RPMI7951 (cell line): ENCODE results near the gene PSMD13. TPM values are rescaled to one million over a fixed set of nuclear protein-coding genes. Genes with fewer than 3 reads are reported as not detected.

Source experiments
- DNase-seq: peaks from one replicate; pipeline ENCODE4 v3.0.0-alpha.2; 2012; ENCODE audit warnings: low read depth
- total RNA-seq: library from RNA; depleted of rRNA; stranded (reverse); fragments of >200 nt; shearing (Covaris generic); gene quantifications from 2 replicates; pipeline ENCODE4 v1.2.3, GENCODE V29; 2014; rRNA removed

PSMD13 gene
- total RNA-seq, 1 experiment from 2014 or later: 136 TPM

GRCh38 chr11:298406-299065 lies 61.8 kb downstream of the PSMD13 start:
- DNase-seq: no peak

GRCh38 chr11:299081-299891 lies 62.5 kb downstream of the PSMD13 start, which contains the start of gene IFITM5:
Gene IFITM5, minus strand, starts transcription at chr11:299526. Its CDS starts 36 bp downstream, at chr11:299490.
- DNase-seq: no peak

- DNase-seq: no peak
These were observed 63.4 kb downstream of the PSMD13 start for GRCh38 chr11:299951-300735.

Other genes starting within 250 kb of the PSMD13 start
- not detected in 2 replicates for gene SCGB1C1, start 43.9 kb upstream of the PSMD13 start, total RNA-seq
- gene BET1L, start 29.6 kb upstream of the PSMD13 start, total RNA-seq: 9.6 and 10.3 TPM in 2 replicates
- 75.5 and 91.3 TPM in 2 replicates for gene RIC8A, start 29.3 kb upstream of the PSMD13 start, total RNA-seq
- gene SIRT3, start 634 bp upstream of the PSMD13 start, total RNA-seq: 7.0 and 7.6 TPM in 2 replicates
- gene NLRP6, start 41.4 kb downstream of the PSMD13 start, total RNA-seq: not detected in 2 replicates
- 1.3 and 1.6 TPM in 2 replicates for gene PGGHG, start 52.1 kb downstream of the PSMD13 start, total RNA-seq
- gene IFITM5, start 62.5 kb downstream of the PSMD13 start, total RNA-seq: not detected in 2 replicates
- gene IFITM2, start 70.8 kb downstream of the PSMD13 start, total RNA-seq: 28.0 and 30.6 TPM in 2 replicates
- 13.6 and 14.3 TPM in 2 replicates for gene IFITM1, start 77.1 kb downstream of the PSMD13 start, total RNA-seq
- 102 and 111 TPM in 2 replicates for gene IFITM3, start 83.9 kb downstream of the PSMD13 start, total RNA-seq
- not detected in 2 replicates for gene B4GALNT4, start 132.5 kb downstream of the PSMD13 start, total RNA-seq
- 0.84 and 2.9 TPM in 2 replicates for gene PKP3, start 157.2 kb downstream of the PSMD13 start, total RNA-seq
- 14.3 and 19.2 TPM in 2 replicates for gene SIGIRR, start 178.0 kb downstream of the PSMD13 start, total RNA-seq
- not detected in 2 replicates for gene ANO9, start 205.0 kb downstream of the PSMD13 start, total RNA-seq
- 13.2 and 16.8 TPM in 2 replicates for gene PTDSS2, start 213.3 kb downstream of the PSMD13 start, total RNA-seq